ENCODE data around the gene TNFAIP8L2.
"Not testable (repeated sequence)": the region's sequence is repeated elsewhere in the genome, so short reads cannot be mapped to it uniquely, and the experiment has no call there.

TNFAIP8L2 gene

GRCh38 chr1:151187205-151187604 is 30.8 kb downstream of the TNFAIP8L2 start:
- no peak for TF ChIP-seq CTCF (IDR thresholded peaks at IDR 0.05; ENCODE audit: low read depth, low read length)
- H3K4me3 ChIP-seq (replicated peaks in 1 of 2; ENCODE audit: low read depth in 2 of 2, low read length in 2 of 2) = no peak overlapping the region
- no peak for DNase-seq (ENCODE audit: low read depth in 2 of 2)

GRCh38 chr1:151188667-151189066 is 32.2 kb downstream of the TNFAIP8L2 start:
- H3K4me3 ChIP-seq (replicated peaks in 1 of 2; ENCODE audit: low read depth in 2 of 2, low read length in 2 of 2) = peak overlapping the region in 1 of 2 donors; percentile 92
- not testable (repeated sequence) for DNase-seq (ENCODE audit: low read depth in 2 of 2)

- DNase-seq (ENCODE audit: low read depth in 2 of 2) = peak; percentile 91 to 92
- no peak for TF ChIP-seq CTCF (IDR thresholded peaks at IDR 0.05; ENCODE audit: low read depth, low read length)
- H3K4me3 ChIP-seq (replicated peaks in 1 of 2; ENCODE audit: low read depth in 2 of 2, low read length in 2 of 2) = peak within 1 kb of the TSS; percentile 89 to 92
Measured at GRCh38 chr1:151189637-151190445, 33.4 kb downstream of the TNFAIP8L2 start, which contains the start of gene VPS72. Gene VPS72 (minus strand): TSS chr1:151190197. CDS start chr1:151190121, 76 bp downstream.

- H3K4me3 ChIP-seq (replicated peaks in 1 of 2; ENCODE audit: low read depth in 2 of 2, low read length in 2 of 2) = no peak overlapping the region
- TF ChIP-seq CTCF (IDR thresholded peaks at IDR 0.05; ENCODE audit: low read depth, low read length) = no peak
- no peak for DNase-seq (ENCODE audit: low read depth in 2 of 2)
Measured at GRCh38 chr1:151192047-151192446, 35.6 kb downstream of the TNFAIP8L2 start.

- no peak for TF ChIP-seq CTCF (IDR thresholded peaks at IDR 0.05; ENCODE audit: low read depth, low read length)
- no peak for DNase-seq (ENCODE audit: low read depth in 2 of 2)
- no peak overlapping the region for H3K4me3 ChIP-seq (replicated peaks in 1 of 2; ENCODE audit: low read depth in 2 of 2, low read length in 2 of 2)
Measured at GRCh38 chr1:151193304-151193703, 36.9 kb downstream of the TNFAIP8L2 start.

- no peak overlapping the region for H3K4me3 ChIP-seq (replicated peaks in 1 of 2; ENCODE audit: low read depth in 2 of 2, low read length in 2 of 2)
- DNase-seq (ENCODE audit: low read depth in 2 of 2) = no peak
- no peak for TF ChIP-seq CTCF (IDR thresholded peaks at IDR 0.05; ENCODE audit: low read depth, low read length)
Measured at GRCh38 chr1:151193856-151194255, 37.4 kb downstream of the TNFAIP8L2 start.

GRCh38 chr1:151194894-151195594 is 38.6 kb downstream of the TNFAIP8L2 start:
- peak; percentile 94 to 97 for DNase-seq (ENCODE audit: low read depth in 2 of 2)
- H3K4me3 ChIP-seq (replicated peaks in 1 of 2; ENCODE audit: low read depth in 2 of 2, low read length in 2 of 2) = not testable (repeated sequence)
